Measurements from ENCODE around the gene FAM131B.

FAM131B gene

GRCh38 chr7:143383642-143383957, 21.1 kb upstream of the FAM131B start:
- no peak for DNase-seq

- DNase-seq = no peak
Observed at GRCh38 chr7:143382791-143383641, 20.5 kb upstream of the FAM131B start.

- DNase-seq = no peak
Observed at GRCh38 chr7:143382126-143382790, 19.7 kb upstream of the FAM131B start.

- DNase-seq = peak in 37 of 58 donors; percentile 9 to 79 (median 42)
Observed at GRCh38 chr7:143381427-143382125, 19.1 kb upstream of the FAM131B start.

- DNase-seq = peak in 56 of 58 donors; percentile 52 to 95 (median 81)
Observed at GRCh38 chr7:143380646-143381426, 18.3 kb upstream of the FAM131B start, which contains the start of gene ZYX. Gene ZYX (plus strand): TSS chr7:143381345. CDS start chr7:143381572, 227 bp downstream.

GRCh38 chr7:143380260-143380645, 17.7 kb upstream of the FAM131B start:
- DNase-seq = peak in 57 of 58 donors; percentile 47 to 92 (median 75)

GRCh38 chr7:143379611-143380259, 17.2 kb upstream of the FAM131B start:
- DNase-seq = peak in 2 of 58 donors; percentile 65 to 71

GRCh38 chr7:143376396-143376795, 13.9 kb upstream of the FAM131B start:
- DNase-seq = no peak

- DNase-seq = peak in 3 of 58 donors; percentile 17 to 45 (median 20)
Observed at GRCh38 chr7:143375298-143376034, 13.0 kb upstream of the FAM131B start.

- no peak for DNase-seq
Observed at GRCh38 chr7:143374561-143374960, 12.0 kb upstream of the FAM131B start.

GRCh38 chr7:143373255-143373794, 10.8 kb upstream of the FAM131B start:
- DNase-seq = no peak

GRCh38 chr7:143372070-143372469, 9.6 kb upstream of the FAM131B start:
- DNase-seq = peak in 52 of 58 donors; percentile 18 to 91 (median 72)

GRCh38 chr7:143369678-143370651, 7.5 kb upstream of the FAM131B start:
- DNase-seq = no peak

- no peak for DNase-seq
Observed at GRCh38 chr7:143368387-143368786, 5.9 kb upstream of the FAM131B start.

- DNase-seq = no peak
Observed at GRCh38 chr7:143367972-143368371, 5.5 kb upstream of the FAM131B start.

- peak in 6 of 58 donors; percentile 27 to 58 (median 48) for DNase-seq
Observed at GRCh38 chr7:143363016-143363937, 764 bp upstream of the FAM131B start.

GRCh38 chr7:143361552-143362130, 872 bp downstream of the FAM131B start:
- peak in 7 of 58 donors; percentile 23 to 72 (median 46) for DNase-seq
